HG02763 (cell line): ENCODE data around the gene MAFG.

Source experiments
- ATAC-seq: cut with Tn5 transposase; IDR thresholded peaks from one replicate; pipeline ENCODE4 v1.9.1; 2021; ENCODE audit warnings: mild to moderate bottlenecking, moderate library complexity; ENCODE audit not compliant: unreplicated experiment

The MAFG gene

GRCh38 chr17:81940538-81941483, 13.3 kb upstream of the MAFG start:
- ATAC-seq = no peak

GRCh38 chr17:81939881-81940385, 12.4 kb upstream of the MAFG start:
- no peak for ATAC-seq

GRCh38 chr17:81939218-81939617, 11.7 kb upstream of the MAFG start:
- no peak for ATAC-seq

- ATAC-seq = no peak
Observed at GRCh38 chr17:81935709-81936084, 8.2 kb upstream of the MAFG start.

GRCh38 chr17:81934850-81935708, 7.5 kb upstream of the MAFG start:
- ATAC-seq = no peak

- no peak for ATAC-seq
Observed at GRCh38 chr17:81934098-81934757, 6.7 kb upstream of the MAFG start.

GRCh38 chr17:81933178-81933699, 5.7 kb upstream of the MAFG start:
- no peak for ATAC-seq

- no peak for ATAC-seq
Observed at GRCh38 chr17:81932333-81932983, 4.9 kb upstream of the MAFG start.

- no peak for ATAC-seq
Observed at GRCh38 chr17:81931557-81932332, 4.2 kb upstream of the MAFG start.

GRCh38 chr17:81931189-81931556, 3.6 kb upstream of the MAFG start:
- ATAC-seq = no peak

- ATAC-seq = no peak
Observed at GRCh38 chr17:81930142-81931125, 2.9 kb upstream of the MAFG start.

- no peak for ATAC-seq
Observed at GRCh38 chr17:81929253-81930141, 2.0 kb upstream of the MAFG start.

GRCh38 chr17:81928544-81929252, 1.2 kb upstream of the MAFG start:
- no peak for ATAC-seq

GRCh38 chr17:81927152-81927652, 333 bp downstream of the MAFG start:
- peak; percentile 2 for ATAC-seq

- ATAC-seq = peak; percentile 16
Observed at GRCh38 chr17:81926451-81927151, 934 bp downstream of the MAFG start.

GRCh38 chr17:81925860-81926450, 1.6 kb downstream of the MAFG start:
- no peak for ATAC-seq
